Muscle of back (tissue), 11 donors: ENCODE data around the gene HIPK1. TPM values are rescaled to one million over a fixed set of nuclear protein-coding genes. Genes with fewer than 3 reads are reported as not detected.
"Not testable (repeated sequence)": the region's sequence is repeated elsewhere in the genome, so short reads cannot be mapped to it uniquely, and the experiment has no call there.

Experiments used
- DNase-seq, 3 donors: peaks; one replicate each; pipeline versions ENCODE4 v3.0.0 to v3.0.0-alpha.2; 2013
- polyA plus RNA-seq, 10 donors: library from polyadenylated mRNA; unstranded; fragments of 120-200 nt; gene quantifications; one replicate each; pipeline ENCODE4 v1.2.1, GENCODE V29; 2013; ENCODE audit not compliant: insufficient read length in 10 of 10

Gene HIPK1
- polyA plus RNA-seq, 10 donors: 26.5 to 37.3 (median 30.9) TPM

DNA sequence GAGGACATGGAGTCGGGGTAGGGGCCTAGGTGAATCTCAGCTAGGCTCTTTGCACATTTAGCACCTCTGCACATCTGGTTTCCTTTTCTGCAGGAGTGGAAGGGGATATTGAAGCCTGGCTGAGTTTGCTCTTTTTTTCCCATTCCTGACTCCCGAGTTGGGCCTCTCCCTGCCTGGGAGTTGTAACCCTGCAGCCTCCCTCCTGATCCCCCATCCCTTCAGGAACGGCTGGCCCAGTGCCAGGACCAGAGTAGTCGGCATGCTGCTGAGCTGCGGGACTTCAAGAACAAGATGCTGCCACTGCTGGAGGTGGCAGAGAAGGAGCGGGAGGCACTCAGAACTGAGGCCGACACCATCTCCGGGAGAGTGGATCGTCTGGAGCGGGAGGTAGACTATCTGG is 51.0 kb downstream of the HIPK1 start:
- peak; percentile 76 to 91 (median 77) for DNase-seq

GRCh38 chr1:113981962-113982931 is 53.1 kb downstream of the HIPK1 start:
- DNase-seq: peak; percentile 83 to 95 (median 87)

- no peak for DNase-seq
These were observed 53.8 kb downstream of the HIPK1 start for GRCh38 chr1:113982949-113983348.

- DNase-seq: peak in 2 of 3 donors; percentile 51 to 69
These were observed 54.3 kb downstream of the HIPK1 start for GRCh38 chr1:113983391-113983790.

GRCh38 chr1:113983826-113984225 is 54.7 kb downstream of the HIPK1 start:
- peak in 1 of 3 donors; percentile 21 for DNase-seq

DNA sequence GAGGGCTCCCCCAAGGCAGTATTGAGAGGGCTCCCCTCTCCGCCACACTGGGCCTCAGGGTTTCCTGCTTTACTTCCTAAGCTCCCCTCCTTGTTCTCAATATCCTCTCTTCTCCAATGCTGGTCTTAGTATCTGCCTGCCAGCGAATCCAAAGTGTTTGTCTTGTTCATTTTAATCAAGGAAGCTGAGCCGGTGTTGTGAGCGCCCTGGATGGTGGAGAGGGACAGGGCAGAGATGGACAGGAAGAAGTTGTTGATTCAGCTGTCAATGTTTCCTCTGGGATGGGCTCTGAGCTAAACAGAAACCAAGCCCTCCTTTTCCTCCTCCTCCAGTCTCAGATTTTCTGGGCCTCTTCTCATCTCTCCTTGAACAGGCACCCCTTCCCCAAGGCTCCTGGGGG is 55.6 kb downstream of the HIPK1 start:
- peak in 1 of 3 donors; percentile 39 for DNase-seq

DNA sequence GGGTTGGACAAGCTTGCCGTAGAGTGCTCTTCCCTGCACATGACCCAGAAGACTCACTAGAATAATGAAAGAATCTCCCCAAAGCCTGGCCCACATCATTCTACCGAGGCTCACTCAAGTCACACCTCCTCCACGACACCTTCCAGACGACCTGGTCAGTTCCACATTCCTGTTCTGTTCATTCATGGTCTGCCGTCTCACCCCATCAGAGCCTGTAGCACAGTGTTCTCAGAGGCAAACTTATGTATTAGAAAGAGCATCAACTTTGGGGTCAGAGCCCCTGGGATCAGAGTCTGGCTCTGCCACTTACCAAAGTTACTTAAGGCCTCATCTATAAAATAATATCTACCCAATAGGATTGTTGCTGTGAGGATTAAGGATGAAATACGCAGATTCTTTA is 57.7 kb downstream of the HIPK1 start:
- DNase-seq: no peak

- DNase-seq: no peak
These were observed 58.1 kb downstream of the HIPK1 start for GRCh38 chr1:113987259-113987658.

GRCh38 chr1:113990530-113990929 is 61.4 kb downstream of the HIPK1 start:
- DNase-seq: no peak

DNA sequence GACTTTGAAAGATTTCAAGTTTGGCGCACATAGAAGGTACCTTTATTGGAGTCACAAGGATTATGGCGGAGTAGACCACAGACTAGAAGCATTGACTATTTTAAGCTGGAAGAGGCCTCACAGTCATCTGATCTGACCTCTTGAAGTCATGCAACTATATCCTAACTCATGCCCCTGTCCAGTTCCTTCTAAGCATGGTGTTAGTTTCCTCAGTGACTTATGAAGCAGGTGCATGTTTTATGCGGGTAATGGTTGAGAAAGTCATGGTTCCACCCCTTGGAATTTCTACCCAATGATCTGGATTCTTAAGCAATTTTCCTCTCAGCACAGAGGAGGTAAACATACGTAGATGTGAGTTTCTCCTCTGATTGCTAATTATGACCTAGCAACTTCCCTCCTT is 61.8 kb downstream of the HIPK1 start:
- DNase-seq: no peak

DNA sequence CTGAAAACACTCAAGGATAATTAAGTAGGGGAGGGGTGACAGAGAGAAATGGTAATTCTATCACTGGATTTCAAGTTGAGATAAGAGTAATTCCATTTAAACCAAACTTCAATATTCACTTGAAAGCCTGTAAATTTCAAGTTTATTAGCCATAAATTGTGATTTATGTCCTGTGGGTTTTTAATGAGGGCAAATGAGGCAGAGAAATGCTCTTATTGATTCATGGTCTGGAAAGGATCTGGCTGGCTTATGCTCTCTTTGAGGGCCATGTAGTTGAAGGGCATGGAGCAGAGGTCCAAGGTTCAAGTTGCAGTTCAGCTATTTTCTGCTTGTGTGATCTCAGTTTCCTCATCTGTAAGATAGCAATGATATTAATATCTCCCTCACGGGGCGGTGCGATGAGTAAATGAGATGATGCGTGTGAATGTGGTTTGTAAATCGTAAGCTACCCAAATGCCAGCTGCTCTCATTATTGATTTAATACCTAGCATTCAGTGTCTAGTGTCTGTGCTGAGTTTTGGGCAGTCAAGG is 62.4 kb downstream of the HIPK1 start:
- DNase-seq: no peak

- no peak for DNase-seq
These were observed 63.9 kb downstream of the HIPK1 start for GRCh38 chr1:113993072-113993471.

GRCh38 chr1:113993766-113994165 is 64.6 kb downstream of the HIPK1 start:
- DNase-seq: no peak

- DNase-seq: no peak
These were observed 66.3 kb downstream of the HIPK1 start for GRCh38 chr1:113995382-113995781.

GRCh38 chr1:113998361-113998760 is 69.2 kb downstream of the HIPK1 start:
- DNase-seq: peak in 1 of 3 donors; percentile 67

GRCh38 chr1:113999233-113999632 is 70.1 kb downstream of the HIPK1 start:
- DNase-seq: no peak

- DNase-seq: no peak
These were observed 70.7 kb downstream of the HIPK1 start for GRCh38 chr1:113999799-114000198.

DNA sequence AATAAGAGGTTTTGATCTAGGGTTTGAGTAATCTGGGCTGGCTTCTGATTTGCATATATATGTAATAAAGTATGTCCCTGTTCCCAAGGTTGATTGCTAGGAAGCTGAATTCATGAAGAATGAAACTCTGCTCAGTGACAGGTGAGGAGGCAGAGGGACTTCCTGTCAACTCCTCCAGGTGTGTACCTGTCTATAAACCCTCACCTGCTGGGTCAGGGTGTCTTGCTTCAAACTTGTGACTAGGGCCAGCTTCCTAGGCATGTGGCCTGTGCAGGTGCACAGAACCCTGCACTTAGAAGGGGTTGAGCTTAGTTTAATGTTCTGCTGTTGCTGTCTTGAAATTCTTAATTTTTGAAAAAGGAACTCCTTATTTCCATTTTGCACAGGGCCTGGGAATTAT is 71.3 kb downstream of the HIPK1 start:
- DNase-seq: no peak

GRCh38 chr1:114002492-114003239 is 73.5 kb downstream of the HIPK1 start:
- peak in 1 of 3 donors; percentile 82 for DNase-seq

- DNase-seq: no peak
These were observed 74.3 kb downstream of the HIPK1 start for GRCh38 chr1:114003431-114003830.

DNA sequence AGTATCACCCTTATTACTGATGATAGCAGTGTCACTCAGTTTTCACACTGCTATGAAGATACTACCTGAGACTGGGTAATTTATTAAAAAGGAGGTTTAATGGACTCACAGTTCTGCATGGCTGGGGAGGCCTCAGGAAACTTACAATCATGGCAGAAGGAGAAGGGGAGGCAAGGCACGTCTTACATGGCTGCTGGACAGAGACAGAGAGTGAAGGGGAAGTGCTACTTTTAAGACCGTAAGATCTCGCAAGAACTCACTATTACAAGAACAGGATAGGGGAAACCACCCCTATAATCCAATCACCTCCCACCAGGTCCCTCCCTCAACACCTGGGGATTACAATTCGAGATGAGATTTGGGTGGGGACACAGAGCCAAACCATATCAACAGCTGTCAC is 77.7 kb downstream of the HIPK1 start:
- DNase-seq: not testable (repeated sequence)

- no peak for DNase-seq
These were observed 79.4 kb downstream of the HIPK1 start for GRCh38 chr1:114008480-114008941.
